NCI-H460 (cell line): ENCODE data around the gene C2orf76. TPM values are rescaled to one million over a fixed set of nuclear protein-coding genes. Genes with fewer than 3 reads are reported as not detected.

Source experiments
- DNase-seq: peaks from one replicate; pipeline ENCODE4 v3.0.0-alpha.2; 2016; ENCODE audit warnings: low read depth; ENCODE audit errors: extremely low read depth
- total RNA-seq: library from RNA; depleted of rRNA; stranded (reverse); fragments of >200 nt; shearing (Covaris generic); gene quantifications from 2 replicates; pipeline ENCODE4 v1.2.3, GENCODE V29; 2014

C2orf76 gene
- total RNA-seq, 1 experiment from 2014 or later, result 24.0 TPM

DNA sequence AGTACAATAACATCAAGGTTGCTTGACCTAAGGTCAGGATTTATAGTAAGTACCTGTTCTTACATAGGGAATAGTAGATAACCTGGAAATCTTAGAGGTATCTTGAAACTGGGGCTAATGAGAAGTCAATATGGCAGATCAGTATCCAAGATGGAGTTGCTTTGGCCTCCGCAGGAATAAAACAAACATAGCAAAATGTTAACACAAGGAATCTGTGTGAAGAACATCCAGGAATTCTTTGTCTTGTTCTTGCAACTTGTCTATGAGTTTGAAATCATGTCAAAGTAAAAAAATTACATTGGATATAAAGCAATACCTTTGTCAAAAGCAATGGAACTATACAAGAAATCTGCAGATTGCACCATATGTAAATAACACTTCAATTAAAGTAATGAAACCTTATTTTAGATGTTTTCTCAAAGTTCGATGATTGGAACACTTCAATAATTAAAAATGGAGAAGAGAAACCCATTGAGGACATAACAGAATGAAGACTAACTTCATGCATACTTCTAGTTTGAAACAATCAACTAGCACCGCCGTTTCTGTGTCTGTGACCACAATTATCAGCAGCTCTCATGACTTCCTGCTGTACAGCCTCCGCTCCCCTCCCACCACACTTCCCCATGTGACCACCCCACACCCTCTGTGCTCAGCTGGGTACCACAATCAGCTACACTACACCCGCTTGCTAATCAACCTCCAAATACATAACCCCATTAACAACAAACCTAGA is 27.6 kb downstream of the C2orf76 start:
- DNase-seq, result no peak

DNA sequence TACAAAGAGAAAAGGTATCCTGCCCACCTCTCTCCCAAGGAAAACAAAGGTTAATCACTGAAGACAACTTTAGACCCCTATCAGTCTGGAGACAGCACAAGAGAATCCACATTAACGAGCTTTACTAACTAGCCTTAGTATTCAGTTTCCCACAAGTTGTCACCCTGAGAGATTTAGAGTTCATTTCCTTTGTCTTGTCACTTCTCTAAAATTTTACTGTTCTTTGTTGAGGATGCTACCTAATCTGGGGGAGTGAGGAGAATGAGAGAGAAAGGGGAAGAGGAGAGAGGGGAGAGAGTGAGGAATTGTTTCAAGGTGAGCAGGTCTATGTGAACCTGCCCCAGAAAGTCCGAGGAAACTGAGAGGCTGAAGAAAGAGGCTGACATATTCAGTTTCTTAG is 28.4 kb downstream of the C2orf76 start:
- DNase-seq, result no peak

DNA sequence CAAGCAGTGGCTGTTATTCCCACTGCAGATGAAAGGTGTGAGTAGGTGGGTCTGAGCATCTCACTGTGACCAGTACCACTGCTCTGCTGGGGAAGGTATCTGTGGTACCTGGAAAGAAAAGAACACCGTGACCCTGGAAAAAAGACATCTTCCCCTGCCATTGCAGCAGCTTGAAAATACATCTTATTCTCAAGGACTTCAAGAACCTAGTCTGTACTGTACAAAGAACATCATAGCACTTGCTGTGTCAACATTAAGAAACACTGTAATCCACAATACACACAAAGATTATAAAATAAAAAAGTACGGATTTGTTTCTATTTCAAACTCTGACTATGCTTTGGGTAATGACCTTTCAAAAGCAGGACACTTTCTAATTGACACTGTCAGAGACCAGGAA is 28.9 kb downstream of the C2orf76 start:
- no peak for DNase-seq

DNA sequence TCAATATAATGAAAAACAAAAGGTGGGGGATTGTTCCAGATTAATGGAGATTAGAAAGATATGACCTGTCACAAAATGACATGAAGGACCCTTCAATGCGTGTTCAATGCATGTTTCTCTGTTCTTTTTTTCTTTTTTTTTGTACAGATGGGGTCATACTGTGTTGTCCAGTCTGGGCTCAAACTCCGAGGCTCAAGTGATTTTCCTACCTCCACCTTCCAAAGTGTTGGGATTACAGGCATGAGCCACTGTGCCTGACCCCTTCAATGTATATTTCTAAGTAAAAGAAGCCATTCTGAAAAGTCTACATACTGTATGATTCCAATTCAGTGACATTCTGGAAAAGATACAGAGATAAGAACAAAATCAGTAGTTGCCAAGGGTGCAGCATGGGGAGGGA is 32.8 kb downstream of the C2orf76 start:
- DNase-seq, result no peak

GRCh38 chr2:119333360-119333759 is 33.3 kb downstream of the C2orf76 start:
- peak; percentile 9 for DNase-seq

GRCh38 chr2:119332953-119333352 is 33.7 kb downstream of the C2orf76 start:
- DNase-seq, result no peak

DNA sequence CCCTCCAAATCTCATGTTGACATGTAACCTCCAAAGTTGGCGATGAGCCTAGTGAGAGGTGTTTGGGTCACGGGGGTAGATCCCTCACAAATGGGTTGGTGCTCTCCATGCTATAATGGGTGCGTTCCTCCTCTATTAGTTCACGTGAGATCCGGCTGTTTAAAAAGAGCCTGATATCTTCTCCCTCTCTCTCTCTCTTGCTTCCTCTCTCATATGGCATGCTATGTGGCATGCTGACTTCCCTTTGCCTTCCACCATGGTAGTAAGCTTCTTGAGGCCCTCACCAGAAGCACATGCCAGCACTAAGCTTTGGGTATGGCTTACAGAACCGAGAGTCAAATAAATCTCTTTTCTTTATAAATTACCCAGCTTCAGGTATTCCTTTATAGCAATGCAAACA is 39.2 kb downstream of the C2orf76 start:
- no peak for DNase-seq

GRCh38 chr2:119326938-119327337 is 39.7 kb downstream of the C2orf76 start:
- DNase-seq, result no peak

- DNase-seq, result no peak
These were observed 41.9 kb downstream of the C2orf76 start for GRCh38 chr2:119324685-119325270.

DNA sequence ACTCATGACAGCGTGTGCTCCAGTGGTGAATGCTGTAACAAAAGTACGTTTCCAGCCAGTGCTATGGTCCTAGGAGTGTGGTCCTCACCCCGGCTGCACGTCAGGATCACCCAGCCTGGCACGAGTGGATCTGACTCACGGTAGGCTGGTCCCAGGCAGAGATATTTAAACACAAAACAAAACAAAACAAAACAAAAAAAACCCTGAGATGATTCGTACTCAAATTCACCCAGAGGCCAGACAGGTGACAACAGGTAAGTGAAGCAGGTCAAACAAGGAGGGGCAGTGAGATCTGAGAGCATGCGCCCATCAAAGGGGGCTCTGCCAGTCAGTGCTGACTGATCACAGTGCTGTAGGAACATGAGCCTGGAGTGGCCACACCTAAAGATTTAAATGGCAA is 43.2 kb downstream of the C2orf76 start:
- no peak for DNase-seq

GRCh38 chr2:119319593-119319992 is 47.0 kb downstream of the C2orf76 start:
- DNase-seq, result no peak

DNA sequence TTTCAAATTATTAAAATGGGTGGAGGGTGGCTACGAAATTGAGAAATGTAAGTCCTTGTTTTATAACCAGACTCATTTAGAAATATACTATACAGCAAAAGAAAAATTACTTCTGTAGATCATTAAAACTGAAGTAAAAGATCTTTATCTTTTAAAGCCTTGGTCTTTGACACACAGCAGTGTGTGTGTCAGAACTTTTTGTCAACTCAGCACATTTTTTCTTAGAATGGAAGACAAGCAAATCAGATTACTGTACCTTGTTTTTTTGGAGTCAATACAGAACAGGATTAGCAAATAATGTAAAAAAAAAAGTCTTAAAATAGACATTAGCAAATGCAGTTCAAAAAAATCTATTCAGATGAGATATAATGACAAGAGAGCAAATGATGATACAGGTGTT is 49.1 kb downstream of the C2orf76 start:
- DNase-seq, result no peak

GRCh38 chr2:119316066-119316465 is 50.6 kb downstream of the C2orf76 start:
- no peak for DNase-seq

DNA sequence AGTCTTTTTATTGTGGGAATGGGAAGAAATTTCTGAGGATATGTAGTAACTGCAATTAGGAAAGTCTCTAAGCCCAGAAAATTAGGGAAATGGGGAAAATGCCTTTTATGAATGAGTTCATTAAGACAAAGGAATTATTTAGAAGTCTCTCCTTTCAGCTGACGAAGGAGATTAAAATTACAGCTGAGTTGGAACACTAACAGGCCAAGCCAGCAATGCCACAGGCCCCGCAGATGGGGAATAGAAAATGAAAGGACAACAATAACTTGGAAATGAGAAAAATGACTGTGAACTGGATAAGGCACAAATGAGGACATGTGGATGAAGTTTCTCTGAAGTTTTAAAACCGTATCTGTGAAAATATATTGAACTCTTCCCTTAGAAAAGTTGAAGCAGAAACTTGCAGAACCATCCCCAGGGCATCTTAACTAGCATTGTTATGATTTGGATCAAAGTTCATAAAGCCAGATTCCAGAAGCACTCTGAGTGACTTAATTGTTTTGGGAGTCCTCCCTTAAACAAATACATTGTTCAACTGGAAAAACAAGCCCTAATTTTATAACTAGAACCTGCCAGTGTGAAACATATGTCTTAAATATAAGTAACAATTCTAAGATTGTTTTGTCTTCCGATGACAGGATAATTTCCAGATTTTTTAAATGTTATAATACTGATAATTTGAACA is 51.3 kb downstream of the C2orf76 start:
- DNase-seq, result no peak

DNA sequence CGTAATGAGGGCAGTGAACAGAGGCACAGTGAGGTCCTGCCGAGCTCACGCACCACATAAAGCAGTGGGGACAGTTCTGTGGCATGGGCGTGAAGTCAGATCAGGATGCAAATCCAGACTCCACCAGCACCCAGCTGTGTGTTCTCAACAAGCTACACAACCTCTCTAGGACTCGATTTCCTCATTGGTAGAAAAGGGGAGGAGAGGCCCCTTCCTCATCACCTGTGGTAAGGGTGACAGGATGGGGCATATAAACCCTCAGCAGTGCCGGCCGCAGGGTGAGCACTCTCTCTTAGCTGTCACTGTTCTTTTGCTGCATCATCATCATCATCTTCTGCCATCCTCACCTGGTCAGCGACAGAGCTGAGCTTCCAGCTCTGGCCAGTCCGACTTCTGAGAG is 54.8 kb downstream of the C2orf76 start:
- no peak for DNase-seq

- no peak for DNase-seq
These were observed 55.3 kb downstream of the C2orf76 start for GRCh38 chr2:119311371-119311770.

DNA sequence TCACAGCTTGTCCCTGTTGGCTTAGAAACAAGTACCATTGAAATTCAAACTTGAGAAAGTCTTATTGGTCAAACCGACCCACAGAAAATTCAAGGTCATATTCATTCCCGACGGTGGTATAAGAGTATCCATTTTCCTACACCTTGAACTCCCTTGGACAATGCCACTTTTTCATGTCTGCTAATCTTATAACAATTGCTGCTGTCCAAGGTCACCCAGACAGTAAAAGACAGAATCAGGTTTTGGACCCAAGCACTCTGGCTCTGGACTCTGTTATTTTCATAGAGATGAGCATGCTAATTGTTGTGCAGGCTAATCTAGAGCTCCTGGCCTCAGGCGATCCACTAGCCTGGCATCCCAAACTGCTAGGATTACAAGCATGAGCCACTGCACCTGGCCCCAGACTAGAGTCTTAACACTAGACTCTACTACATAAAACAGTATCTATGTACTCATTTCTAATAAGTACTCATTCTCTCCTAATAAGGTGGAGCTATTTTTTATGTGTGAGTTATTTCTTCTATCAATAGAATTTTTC is 57.8 kb downstream of the C2orf76 start:
- DNase-seq, result no peak

- DNase-seq, result no peak
These were observed 59.1 kb downstream of the C2orf76 start for GRCh38 chr2:119307419-119308140.

GRCh38 chr2:119306196-119306590 is 60.4 kb downstream of the C2orf76 start:
- no peak for DNase-seq

DNA sequence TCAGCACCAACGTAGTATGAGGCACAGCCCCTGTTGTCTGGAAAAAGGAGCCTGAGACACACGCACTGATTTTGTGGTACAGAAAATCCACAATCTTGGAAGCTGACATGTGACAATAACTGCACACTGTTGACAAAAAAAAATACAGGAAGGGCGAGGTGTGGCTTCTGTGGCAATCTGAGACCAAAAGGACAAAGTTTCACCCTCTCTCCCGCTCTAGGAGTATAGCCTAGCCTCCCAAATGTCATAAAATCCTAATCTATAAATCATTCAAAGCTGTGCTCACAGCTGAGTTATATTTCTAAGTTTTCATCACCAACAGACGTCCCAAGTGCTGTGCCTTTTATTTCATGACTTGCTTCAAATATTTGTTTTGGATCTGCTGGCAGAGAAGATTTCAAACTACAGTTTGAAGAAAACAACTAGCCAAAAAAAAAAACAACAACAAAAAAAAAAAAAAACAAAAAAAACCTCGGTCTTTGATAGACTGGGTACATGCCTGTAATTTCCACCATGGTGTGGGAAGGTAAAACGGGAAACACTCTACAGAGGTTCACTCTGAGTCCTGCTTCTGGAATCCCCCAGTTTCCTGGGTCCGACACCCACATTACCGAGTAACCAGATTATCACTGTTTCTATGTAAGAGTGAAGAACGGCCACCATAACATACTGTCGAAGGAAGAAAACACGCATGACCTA is 61.0 kb downstream of the C2orf76 start:
- no peak for DNase-seq

DNA sequence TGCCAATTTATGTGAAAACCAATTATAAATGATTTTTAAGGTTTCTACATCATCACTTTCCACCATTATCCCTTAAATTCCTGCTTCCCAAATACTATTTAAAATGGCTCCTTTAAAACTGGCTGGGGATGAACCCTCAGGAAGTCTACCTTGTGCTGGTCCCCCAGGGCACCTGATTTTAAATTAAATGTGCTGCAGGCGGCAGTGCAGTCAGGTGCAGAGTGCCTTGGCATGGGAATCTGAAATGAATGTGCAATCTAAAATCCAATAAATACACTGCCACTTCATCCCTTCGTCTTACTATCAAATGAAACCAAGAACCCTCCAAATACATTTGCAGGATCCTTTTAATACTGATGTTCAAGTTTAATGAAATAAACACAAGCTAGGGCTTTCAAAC is 61.8 kb downstream of the C2orf76 start:
- no peak for DNase-seq
